SW480 (cell line): ENCODE results near the gene LAMTOR3.

Experiments used
- DNase-seq: peaks from one replicate; pipeline ENCODE4 v3.0.0-alpha.2; 2016; ENCODE audit warnings: low spot score

The LAMTOR3 gene

DNA sequence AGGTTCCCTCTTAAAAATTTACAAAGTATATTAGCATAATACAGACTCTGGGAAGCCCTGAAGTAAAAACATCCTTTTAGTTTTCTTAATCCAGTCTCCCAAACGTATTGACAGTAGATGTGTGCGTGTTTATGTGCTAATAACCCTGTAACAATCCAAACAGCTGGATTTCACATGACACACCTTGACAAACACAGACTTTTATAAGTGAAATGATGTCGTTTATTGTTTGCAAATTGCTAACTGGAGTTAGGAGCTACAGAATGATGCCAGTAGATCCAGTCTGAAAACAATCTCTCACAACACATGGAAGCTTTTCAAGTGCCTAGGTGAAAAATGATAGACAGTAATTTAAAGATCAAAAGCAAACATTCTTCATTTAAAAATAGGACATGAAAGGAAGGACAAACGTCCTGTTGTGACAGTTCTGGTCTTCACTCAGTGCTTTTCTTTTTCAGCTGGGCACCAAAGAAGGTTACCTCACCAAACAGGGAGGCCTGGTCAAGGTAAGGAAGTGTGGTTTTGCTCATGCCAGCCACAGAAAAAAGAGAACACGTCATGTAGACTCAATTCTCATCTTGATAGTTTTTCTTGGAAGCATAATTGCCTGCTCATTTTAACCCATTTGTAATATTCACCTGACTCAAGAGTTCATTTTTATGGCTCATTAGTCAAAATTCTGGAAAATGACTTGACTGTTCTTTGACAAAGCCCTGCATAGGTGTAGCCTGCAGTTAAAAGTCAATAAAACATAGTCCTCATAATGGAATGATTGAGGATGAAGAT lies 32.9 kb downstream of the LAMTOR3 start:
- DNase-seq = no peak

DNA sequence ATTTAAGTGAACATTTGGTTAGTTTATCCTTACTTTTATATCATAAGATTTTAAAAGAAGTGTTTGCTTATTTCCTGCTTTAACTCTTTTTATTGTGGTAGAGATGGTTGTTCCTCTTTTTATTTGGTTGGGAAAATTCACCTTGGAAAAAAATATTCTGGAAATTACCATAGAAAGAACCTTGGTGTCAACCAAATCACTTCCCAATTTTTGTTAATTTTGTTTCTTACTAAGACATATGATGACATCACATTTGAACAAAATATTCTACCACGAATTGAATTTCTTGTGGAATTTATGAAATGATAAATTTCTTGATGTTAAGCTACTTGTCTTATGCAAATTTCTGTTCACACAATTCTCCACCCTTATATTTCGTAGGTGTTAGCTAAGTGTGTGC lies 33.7 kb downstream of the LAMTOR3 start:
- no peak for DNase-seq

DNA sequence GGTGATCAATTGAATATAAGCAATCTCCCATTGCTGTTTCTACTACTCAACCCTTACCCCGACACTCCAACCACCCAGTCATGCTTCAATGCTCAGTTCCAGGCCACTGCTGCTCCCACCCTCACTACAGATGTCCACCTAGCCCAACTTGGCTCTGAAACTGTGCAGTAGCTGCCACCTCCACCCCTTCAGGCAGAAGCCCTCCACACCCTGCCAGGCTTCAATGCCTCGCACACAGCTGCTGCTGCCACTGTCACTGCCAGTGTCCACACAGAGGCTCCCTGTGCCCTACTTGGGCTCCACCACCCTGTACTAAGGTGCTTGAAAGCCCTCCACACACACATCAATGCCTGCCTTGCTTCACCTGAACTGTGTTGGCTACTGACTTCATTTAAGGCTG lies 34.6 kb downstream of the LAMTOR3 start:
- no peak for DNase-seq

DNA sequence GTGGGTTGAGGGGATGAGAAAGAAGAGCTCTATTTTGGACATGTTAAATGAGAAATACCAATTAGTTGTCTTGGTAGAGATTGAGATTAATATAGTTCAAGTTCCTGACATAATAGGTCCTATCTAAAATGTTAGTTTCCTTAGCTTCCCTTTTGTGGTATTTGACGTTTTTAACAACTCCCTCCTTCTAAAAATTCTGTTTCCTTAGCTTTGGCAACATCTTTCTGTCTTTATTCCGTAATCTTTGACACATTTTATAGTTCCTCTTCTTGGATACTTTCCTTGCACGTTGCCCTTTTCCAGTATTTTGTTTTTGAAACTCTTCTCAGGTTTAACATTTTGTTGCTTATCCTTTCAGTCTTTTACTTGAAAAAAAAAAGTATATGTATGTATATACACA lies 36.9 kb downstream of the LAMTOR3 start:
- DNase-seq = no peak

DNA sequence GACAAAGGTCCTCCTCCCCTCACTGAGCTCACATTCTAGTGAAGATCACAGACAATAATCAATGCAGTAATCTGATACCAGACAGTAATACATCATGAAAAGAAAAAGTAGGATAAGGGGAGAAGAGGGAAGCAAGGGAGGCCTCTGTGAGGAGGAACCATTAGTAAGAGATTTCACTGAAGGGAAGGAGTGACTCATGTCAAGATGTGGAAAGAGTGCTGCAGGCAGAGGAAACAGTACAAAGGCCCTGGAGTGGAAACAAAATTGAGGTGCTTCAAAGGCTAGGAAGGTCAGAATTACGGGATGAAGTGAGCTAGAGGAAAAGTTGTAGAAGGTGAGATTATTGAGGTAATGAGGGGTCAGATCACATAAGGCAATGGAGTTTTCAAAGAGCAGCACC lies 38.1 kb downstream of the LAMTOR3 start:
- no peak for DNase-seq

DNA sequence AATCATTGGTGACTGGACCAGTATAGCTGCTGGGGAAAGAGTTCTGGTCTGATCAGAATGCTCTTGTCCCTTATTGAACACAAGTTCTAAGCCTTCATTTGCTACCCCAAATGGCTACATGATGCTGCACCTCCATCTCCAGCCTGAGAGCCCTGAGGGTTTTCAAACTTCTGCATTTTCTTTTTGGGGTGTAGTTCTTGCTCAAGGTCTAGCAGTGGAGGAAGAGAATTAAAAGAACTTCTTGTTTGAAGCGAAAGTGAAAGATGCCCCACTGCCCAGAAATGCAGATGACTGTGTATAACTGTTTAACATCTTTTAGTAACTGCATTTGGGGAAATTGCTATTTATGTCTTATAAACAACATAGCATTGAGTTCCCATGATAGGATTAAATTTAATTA lies 38.5 kb downstream of the LAMTOR3 start:
- no peak for DNase-seq

DNA sequence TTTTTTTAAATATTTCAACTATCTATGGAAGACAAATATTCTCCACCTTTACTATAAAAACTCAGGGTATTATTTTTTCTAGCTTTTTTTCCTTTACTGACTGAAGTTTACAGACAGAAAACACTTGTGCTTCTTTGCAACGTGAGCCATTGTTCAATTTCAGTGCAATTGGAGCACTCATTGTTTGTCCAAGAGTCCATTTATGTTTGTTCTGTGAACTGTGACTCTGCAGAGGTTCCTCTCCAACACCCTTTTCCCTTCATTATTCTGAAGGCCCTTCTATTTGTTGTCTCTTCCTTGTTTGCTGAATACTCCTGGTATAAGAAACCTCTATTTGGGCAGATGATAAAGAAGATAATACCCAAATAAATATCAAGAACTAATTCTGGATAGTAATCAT lies 40.2 kb downstream of the LAMTOR3 start:
- DNase-seq = no peak

DNA sequence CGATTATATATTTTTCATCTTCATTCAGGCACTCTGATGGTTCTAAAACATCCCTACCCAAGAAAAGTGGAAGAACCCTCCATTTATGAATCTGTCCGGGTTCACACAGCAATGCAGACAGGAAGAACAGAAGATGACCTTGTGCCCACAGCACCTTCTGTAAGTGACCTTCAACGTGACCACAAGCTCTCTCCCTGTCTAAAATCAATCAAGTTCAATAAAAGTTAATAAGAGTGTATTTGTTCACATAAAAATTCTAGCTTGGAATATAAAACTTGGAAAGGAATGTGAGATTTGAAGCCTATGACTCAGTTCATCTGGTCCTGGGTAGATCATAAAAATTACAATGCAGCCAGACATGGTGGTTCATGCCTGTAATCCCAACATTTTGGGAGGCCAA lies 41.0 kb downstream of the LAMTOR3 start:
- DNase-seq = no peak

DNA sequence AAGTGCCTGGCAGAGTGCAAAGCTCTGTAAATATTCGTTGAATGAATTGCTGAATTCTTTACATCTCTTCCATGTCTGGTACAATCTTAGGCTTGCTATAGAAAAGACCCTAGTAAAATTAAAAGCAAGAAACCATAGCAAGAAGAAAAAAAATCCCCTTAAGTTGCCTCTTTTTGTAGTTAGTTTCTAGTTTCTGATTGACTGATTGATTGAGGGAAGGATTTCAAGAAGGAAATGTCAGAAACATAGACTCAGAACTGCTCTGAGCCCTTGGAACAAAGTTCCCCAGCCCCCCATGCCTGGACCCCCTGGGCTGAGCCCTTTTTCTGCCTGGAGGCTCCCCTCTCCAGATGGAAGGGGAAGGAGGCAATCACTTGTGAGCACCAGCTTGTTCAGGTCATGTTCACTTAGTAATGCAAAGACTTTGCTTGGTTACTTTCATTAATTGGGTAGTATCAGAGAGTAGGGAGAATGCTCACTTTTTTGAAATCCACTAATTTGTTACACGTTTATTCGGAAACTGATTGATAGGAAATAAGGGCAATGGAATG lies 42.0 kb downstream of the LAMTOR3 start:
- no peak for DNase-seq

DNA sequence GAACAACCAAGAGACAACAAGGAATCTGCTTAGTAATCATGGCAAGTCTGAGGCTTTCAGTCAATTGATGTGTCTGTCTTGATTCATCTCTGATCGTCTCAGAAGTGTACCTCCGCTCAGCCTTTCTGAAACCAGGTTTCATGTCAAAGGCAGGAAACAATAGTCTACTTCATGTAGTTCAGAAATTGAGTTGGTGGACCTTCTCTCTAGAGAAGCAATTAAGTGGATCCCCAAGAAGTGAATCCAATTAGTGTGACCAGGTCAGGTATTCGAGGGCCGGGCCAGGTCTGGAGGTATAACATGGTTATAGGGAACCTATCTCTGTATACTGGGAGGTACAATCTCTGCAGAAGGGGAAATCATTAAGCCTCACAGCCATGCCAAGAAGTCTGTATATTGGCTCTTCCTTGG lies 45.6 kb downstream of the LAMTOR3 start:
- DNase-seq = no peak

DNA sequence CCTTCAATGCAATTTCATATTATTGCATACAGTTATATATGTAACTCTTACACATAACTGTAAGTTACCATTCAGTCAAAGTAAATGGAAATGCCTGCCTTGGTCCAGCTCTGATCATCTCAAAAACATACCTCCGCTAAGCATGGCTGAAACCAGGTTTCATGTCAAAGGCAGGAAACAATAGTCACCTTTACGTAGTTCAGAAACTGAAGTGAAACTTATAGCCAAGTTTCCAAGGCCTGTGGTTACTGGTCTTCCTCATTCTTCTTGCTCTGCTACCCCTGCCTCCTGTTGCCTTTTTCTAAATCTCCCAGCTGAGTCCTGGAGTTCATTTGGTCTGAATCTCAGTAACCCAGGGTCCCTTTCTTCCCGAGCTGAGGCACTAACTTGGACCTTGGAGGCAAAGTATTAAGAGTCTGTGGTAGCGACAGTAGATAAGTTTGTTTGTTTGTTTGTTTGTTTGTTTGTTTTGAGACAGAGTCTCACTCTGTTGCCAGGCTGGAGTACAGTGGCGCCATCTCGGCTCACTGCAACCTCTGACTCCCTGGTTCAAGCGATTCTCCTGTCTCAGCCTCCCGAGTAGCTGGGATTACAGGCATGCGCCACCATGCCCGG lies 46.8 kb downstream of the LAMTOR3 start:
- no peak for DNase-seq

DNA sequence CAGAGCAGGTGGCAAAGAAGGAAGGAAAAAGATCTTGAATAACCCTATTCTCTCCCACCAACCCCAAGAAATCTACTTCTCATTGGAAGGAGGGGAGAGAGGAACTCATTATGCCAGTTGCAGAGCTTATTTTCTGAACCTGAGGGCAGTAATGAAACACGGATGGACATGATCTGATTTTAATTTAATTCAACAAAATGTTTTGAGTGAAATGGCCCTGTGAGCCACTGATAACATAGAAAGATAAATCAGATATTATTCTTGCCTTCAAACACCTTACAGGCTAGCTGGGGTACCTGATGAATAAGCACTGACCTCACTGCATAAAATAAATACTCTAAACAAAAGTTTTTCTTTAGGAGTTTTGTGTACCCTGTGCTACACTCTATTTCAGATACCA lies 47.3 kb downstream of the LAMTOR3 start:
- DNase-seq = no peak

DNA sequence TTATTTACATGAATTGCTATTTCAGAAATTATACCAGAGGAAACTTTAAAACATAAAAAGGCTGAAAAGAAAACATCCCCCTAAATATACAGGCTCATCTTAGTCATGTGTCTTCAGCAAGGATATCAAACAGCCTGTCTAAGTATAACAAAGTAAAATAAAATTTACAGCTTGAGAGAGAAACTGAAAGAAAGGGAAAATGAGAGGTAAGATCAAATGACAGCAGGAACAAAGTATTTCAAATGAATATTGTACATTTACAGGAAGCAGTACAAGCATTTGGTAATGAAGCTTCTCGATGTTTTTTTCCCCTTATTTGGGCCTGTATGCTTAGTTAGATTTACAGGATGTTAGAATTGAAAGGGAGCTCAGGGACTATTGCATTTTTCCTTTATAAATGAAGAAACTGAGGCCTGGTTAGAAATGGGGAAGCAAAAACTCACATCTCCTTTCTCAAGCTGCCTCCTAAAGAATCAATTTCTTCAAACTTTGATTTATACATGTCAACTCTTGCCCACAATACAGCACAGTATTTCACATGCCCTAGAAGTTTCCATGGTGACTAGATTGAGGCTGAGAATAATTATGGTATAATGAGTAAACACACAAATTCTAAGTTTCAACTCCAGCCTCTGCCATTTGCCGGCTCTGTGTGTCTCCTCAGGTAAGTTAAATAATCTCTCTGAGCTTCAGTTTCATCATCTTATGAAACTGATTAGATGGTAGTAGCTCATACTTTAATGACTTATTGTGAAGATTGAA lies 48.3 kb downstream of the LAMTOR3 start:
- no peak for DNase-seq

DNA sequence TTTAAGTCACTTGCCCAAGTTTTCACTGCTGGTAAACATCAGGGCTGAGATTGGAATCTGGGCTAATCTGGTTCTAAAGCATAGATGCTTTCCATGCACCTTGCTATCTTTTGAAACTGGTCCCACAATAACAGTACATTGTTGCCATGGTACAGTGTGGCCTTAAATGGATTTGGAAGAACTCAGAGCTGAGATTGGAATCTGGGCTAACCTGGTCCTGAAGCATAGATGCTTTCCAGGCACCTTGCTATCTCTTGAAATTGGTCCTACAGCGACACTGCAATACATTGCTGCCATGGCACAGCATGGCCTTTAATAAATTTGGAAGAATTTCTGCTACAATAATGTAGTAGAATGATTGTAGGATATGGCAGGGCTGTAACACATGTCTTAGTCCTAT lies 49.0 kb downstream of the LAMTOR3 start:
- no peak for DNase-seq

DNA sequence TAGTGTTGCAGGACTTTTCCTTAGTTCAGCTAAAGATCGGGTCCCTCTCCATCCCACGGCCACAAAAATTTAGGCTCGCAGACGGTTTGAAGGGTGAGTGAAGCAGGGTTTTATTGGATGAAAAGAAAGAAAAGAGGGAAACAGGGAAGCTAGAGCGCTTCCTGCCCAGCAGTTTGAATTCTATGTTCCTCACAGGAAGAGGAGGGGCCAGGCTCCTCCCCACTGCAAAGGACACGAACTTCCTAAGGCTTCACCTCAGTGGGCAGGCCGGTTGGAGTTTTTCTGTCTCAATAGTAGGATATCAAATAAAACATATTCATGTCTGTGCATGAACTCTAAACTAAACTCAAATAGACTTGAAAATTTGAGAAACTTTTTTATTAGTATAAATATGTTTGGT lies 50.2 kb downstream of the LAMTOR3 start:
- no peak for DNase-seq

DNA sequence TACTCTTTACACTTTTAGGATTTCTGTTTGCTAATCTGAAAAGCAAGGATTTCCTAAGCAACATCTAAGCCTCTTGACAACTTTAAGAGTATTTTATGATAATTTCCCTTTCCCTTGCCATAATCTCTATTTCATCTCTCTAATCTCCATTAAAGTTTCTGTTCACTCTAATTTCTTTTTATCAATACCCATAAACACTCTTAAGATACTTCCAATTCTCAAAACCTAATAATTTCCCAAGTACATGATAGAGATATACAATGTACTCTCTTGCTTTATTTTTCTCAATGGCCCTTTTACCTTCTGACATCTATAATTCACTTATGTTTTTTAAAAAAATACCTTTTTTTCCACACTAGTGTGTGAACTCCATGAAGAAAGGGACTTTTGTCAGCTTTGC lies 50.8 kb downstream of the LAMTOR3 start:
- DNase-seq = no peak

DNA sequence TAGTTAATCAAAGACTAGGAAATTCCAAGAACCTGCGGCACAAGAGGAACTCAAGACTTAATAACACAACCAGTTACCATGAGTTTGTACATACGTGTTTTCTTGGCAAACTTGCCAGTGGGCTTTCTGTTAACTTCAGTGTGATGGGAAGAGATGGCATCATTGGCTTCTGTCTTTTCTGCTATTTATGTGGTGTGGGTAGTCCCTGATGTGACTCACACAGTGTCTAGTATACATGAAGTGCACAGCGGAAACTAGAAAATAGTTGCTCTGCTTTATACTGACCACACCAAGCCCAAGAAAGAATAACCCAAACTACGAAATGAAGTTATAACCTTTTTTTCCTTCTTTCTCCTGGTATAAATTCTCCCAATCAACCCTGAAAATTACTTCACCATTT lies 53.1 kb downstream of the LAMTOR3 start:
- DNase-seq = no peak

DNA sequence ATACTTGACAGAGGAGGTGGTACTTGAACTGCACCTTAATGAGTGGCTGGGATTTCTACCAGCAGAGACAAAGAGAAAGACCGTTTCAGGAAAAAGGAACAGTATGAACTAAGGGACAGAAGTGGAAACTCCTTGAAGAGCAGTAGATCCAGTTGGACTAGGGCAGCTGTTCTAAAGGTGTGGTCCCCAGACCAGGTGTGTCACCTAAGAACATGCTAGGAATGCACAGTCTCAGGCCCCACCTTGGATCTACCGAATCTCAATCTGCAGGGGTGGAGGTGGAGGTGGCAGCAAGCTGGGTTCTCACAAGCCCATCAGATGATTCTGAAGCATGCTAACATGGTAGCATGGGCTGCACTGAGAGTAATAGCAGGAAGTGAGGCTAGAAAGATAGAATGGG lies 55.3 kb downstream of the LAMTOR3 start:
- no peak for DNase-seq

DNA sequence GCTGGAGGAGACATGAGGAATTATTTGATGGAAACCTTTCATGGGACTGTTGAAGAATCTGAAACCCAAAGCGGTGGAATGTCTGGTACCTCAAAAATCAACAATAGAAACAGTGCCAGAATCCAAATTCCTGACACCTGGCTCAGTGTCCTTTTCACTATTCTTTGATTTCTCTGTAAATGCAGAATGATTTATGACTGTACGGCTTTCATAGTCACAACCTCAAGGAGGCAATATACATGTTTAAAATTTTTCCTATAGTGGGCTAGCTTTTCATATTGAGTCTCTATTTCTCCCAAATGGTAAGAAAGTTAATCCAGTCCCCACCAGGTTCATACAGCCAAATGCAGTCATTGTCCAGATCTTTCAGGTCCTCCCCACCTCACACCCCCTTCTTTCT lies 58.3 kb downstream of the LAMTOR3 start:
- DNase-seq = no peak

DNA sequence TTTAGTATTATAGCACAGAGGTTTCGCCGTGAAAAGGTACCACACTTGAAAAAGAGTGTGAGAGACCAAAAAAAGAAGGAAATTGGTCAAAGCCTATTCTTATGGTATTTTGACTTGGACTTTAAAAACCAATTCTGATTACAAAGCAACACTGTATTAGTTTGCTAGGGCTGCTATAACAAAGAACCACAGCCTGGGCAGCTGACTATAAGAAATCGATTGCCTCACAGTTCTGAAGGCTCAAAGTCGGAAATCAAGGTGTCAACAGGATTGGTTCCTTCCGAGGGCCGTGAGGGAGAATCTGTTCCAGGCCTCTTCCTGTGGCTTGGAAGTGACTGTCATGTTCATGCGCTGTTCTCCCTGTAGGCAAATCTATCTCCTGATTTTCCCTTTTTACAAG lies 59.7 kb downstream of the LAMTOR3 start:
- DNase-seq = no peak

DNA sequence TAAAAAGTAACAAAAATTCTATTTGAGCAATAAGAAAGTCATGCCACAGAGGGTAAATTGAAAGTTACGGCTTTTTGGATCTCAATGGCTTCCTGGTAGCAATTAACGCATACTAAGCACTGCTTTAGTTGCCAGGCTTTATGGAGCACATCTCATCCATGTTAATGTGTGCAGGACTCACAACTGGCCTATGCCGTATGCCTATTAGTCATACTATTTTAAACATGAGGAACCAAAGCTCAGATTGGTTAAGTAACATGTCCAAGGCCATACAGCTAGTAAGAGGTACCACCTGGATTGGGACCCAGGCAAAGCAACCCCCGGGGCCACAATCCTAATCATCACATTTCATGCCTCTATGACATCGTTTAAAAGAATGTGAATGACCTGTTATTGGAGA lies 60.5 kb downstream of the LAMTOR3 start:
- no peak for DNase-seq

DNA sequence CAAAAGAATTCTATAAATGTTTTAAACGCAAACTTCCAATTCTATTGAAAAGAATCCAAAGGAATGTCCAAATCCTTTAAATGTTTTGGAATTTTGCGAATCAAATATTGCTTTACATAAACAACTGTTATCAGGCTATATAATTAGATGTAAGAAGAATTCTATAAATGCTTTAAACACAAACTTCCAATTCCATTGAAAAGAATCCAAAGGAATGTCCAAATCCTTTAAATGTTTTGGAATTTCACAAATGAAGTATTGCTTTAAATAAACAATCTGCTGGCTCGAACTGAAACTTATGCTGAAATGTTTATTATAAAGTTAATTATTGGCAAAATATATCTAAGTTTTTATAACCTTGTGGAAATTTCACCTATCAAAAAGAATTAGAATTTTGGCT lies 61.5 kb downstream of the LAMTOR3 start:
- no peak for DNase-seq

DNA sequence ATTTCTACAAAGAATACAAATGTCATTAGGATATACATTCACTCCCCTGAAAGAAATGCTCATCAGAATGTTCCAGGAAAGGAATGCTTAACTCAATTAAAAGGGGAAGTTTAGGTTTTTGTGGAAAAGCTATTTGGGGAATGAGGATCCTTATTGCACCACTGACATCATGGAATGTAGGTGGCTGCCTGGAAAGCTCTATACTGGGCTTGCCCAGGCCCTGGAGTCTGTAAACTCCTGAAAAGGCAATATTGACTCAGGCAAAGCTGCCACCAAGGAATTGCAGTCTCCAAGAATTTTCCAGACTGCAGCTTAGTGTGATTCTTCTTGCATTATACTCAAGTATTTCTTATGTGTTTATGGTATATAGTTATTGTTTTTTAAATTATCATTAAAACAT lies 61.9 kb downstream of the LAMTOR3 start:
- no peak for DNase-seq
